GM12878 (cell line): ENCODE results near the gene DOHH. TPM values are rescaled to one million over a fixed set of nuclear protein-coding genes. Genes with fewer than 3 reads are reported as not detected.

Source experiments
- ATAC-seq: fragments of 200-7000 bp; cut with Tn5 transposase; 3 replicates; pipeline ENCODE4 v1.9.1; 2020; ENCODE audit warnings: mild to moderate bottlenecking, moderate library complexity
- BruUV-seq: library from RNA; stranded (reverse); fragments of 400-500 nt; replicated peaks from 2 replicates; lab custom pipeline; 2021; lab: Mats Ljungman, UMichigan
- CTCF ChIA-PET: fragments of 300-600 bp; sonication (Branson Sonifier 250); formaldehyde crosslinking; extraction: SDS; loops from one replicate; lab custom pipeline; 2021; ENCODE audit warnings: inconsistent platforms; lab: Yijun Ruan, JAX
- POLR2A ChIA-PET: fragments of 350-600 bp; formaldehyde crosslinking; extraction: SDS; loops from one replicate; lab custom pipeline; 2021; ENCODE audit warnings: inconsistent platforms; lab: Charles Lee
- RAD21 ChIA-PET: fragments of 300-600 bp; sonication (Branson Sonifier 250); formaldehyde crosslinking; loops from one replicate; lab custom pipeline; 2023; ENCODE audit warnings: antibody characterized with exemption; ENCODE audit not compliant: unreplicated experiment; lab: Charles Lee
- SMC1A ChIA-PET: fragments of 300-600 bp; sonication (Branson Sonifier 250); formaldehyde crosslinking; loops from one replicate; lab custom pipeline; 2023; ENCODE audit not compliant: unreplicated experiment, uncharacterized antibody; lab: Charles Lee
- DNase-seq: peaks from one replicate; pipeline ENCODE4 v3.0.0-alpha.2; 2011; ENCODE audit warnings: low read depth, low spot score
- FAIRE-seq: peaks from 3 replicates; lab custom pipeline; 2011; peaks lifted over from hg19 to GRCh38; lab: Jason Lieb, UNC
- H2AFZ ChIP-seq: 2 replicates; pipeline ENCODE4 v1.6.0; 2011; ENCODE audit warnings: low read depth, low read length, control low read depth; ENCODE audit not compliant: control insufficient read depth
- H3K27ac ChIP-seq: 2 replicates; pipeline ENCODE4 v1.5.1; 2011; ENCODE audit warnings: control low read depth; ENCODE audit not compliant: control insufficient read depth, insufficient read depth
- H3K27me3 ChIP-seq, 2 experiments: replicated peaks in 1 of 2; 2 replicates each; pipeline versions ENCODE4 v1.6.0 to v1.6.1; 2011; ENCODE audit warnings: low read length in 1 of 2; ENCODE audit not compliant: control insufficient read depth in 2 of 2, insufficient read depth in 2 of 2
- H3K36me3 ChIP-seq, 2 experiments: 2 replicates each; pipeline ENCODE4 v1.5.1; 2011; ENCODE audit warnings: low read length in 1 of 2; ENCODE audit not compliant: control insufficient read depth in 2 of 2, insufficient read depth in 2 of 2
- H3K4me1 ChIP-seq: 2 replicates; pipeline ENCODE4 v1.6.1; 2011; ENCODE audit warnings: mild to moderate bottlenecking, low read length, moderate library complexity, mixed read lengths; ENCODE audit not compliant: control insufficient read depth, insufficient read depth
- H3K4me2 ChIP-seq: 2 replicates; pipeline ENCODE4 v1.6.0; 2011; ENCODE audit warnings: control low read depth; ENCODE audit not compliant: control insufficient read depth, insufficient read depth
- H3K4me3 ChIP-seq: fragments of 200-600 bp; sonication (generic); 2 replicates; pipeline ENCODE4 v1.5.1; 2016
- H3K79me2 ChIP-seq: 2 replicates; pipeline ENCODE4 v1.6.0; 2011; ENCODE audit warnings: low read length; ENCODE audit not compliant: control insufficient read depth, insufficient read depth
- H3K9ac ChIP-seq: 2 replicates; pipeline ENCODE4 v1.8.0; 2011; ENCODE audit warnings: low read length, control low read depth, mixed read lengths; ENCODE audit not compliant: control insufficient read depth, insufficient read depth
- H3K9me3 ChIP-seq: replicated peaks from 3 replicates; pipeline ENCODE4 v1.5.1; 2011; ENCODE audit warnings: mild to moderate bottlenecking, low read length; ENCODE audit not compliant: control insufficient read depth, insufficient read depth
- H4K20me1 ChIP-seq: 2 replicates; pipeline ENCODE4 v1.6.0; 2011; ENCODE audit not compliant: control insufficient read depth, insufficient read depth
- BACH1 ChIP-seq: fragments of 450-650 bp; IDR thresholded peaks from 2 replicates; pipeline ENCODE4 v1.6.1; 2017; ENCODE audit warnings: mild to moderate bottlenecking, borderline replicate concordance
- EED ChIP-seq: sonication (generic); IDR thresholded peaks from 2 replicates; pipeline ENCODE4 v1.6.1; 2016; ENCODE audit warnings: antibody characterized with exemption, low read depth
- GABPA ChIP-seq: IDR thresholded peaks from 2 replicates; pipeline ENCODE4 v1.6.1; 2014; ENCODE audit warnings: antibody characterized with exemption, low read depth, mild to moderate bottlenecking, inconsistent platforms
- IKZF2 ChIP-seq, 2 experiments: fragments of 450-650 bp; IDR thresholded peaks; 2 replicates each; pipeline ENCODE4 v1.6.1; 2017; ENCODE audit warnings: mild to moderate bottlenecking in 2 of 2, moderate library complexity in 2 of 2
- KDM1A ChIP-seq: fragments of 200-600 bp; sonication (generic); IDR thresholded peaks from 2 replicates; pipeline ENCODE4 v1.6.1; 2016; ENCODE audit warnings: borderline replicate concordance
- LARP7 ChIP-seq: fragments of 450-650 bp; IDR thresholded peaks from 2 replicates; pipeline ENCODE4 v1.6.1; 2017; ENCODE audit warnings: mild to moderate bottlenecking
- MYB ChIP-seq: fragments of 150-350 bp; IDR thresholded peaks from 2 replicates; pipeline ENCODE4 v1.6.1; 2014; ENCODE audit warnings: mild to moderate bottlenecking, low read depth, low read length, borderline replicate concordance
- PAX8 ChIP-seq: fragments of 450-650 bp; IDR thresholded peaks from 2 replicates; pipeline ENCODE4 v1.6.1; 2017; ENCODE audit warnings: mild to moderate bottlenecking, moderate library complexity
- POLR2A ChIP-seq: IDR thresholded peaks from 2 replicates; pipeline ENCODE4 v1.6.1; 2011; ENCODE audit warnings: low read depth, mild to moderate bottlenecking, low read length
- POLR2AphosphoS5 ChIP-seq: IDR thresholded peaks from 2 replicates; pipeline ENCODE4 v1.6.1; 2011; ENCODE audit warnings: mild to moderate bottlenecking, low read length, inconsistent platforms
- SIX5 ChIP-seq: IDR thresholded peaks from 2 replicates; pipeline ENCODE4 v1.6.1; 2011; ENCODE audit warnings: mild to moderate bottlenecking, low read depth, low read length, moderate library complexity; ENCODE audit not compliant: severe bottlenecking
- ZBED1 ChIP-seq: IDR thresholded peaks from 2 replicates; pipeline ENCODE4 v1.6.1; 2016; ENCODE audit warnings: borderline replicate concordance
- WGBS: methylation state at CpG from one replicate; pipeline ENCODE4 v1.1.6; 2016; ENCODE audit warnings: low lambda C conversion rate; ENCODE audit not compliant: insufficient replicate concordance, insufficient coverage; ENCODE audit errors: missing lambda C conversion rate; 5-methylcytosine and 5-hydroxymethylcytosine counted together
- in situ Hi-C: fragments of 300-500 bp; cut with MboI; formaldehyde crosslinking; loops from 9 replicates; pipeline ENCODE4 v1.14.3; 2018; ENCODE audit warnings: mixed read lengths
- intact Hi-C: fragments of 100-400 bp; cut with micrococcal nuclease; formaldehyde crosslinking; loops from one replicate; pipeline ENCODE4 v1.14.2; 2022; ENCODE audit not compliant: unreplicated experiment
- polyA plus RNA-seq, 11 experiments: library from polyadenylated mRNA; depleted of rRNA in 4 of 11; unstranded in 6 of 11; stranded (reverse) in 5 of 11; fragments of >200 nt; fragmentation: Nextera tagmentation in 4 of 11; fragmentation: Illumina TruSeq in 1 of 11; extraction: Ambion mirVana in 4 of 11; extraction: Trizol in 1 of 11; gene quantifications; 1 replicate in 1 of 11; 2 replicates in 10 of 11; pipeline versions ENCODE4 v1.2.1 to v1.2.3, GENCODE V29; 2011 to 2016; ENCODE audit warnings: inconsistent platforms in 2 of 11, missing spikeins in 2 of 11, low read depth in 1 of 11
- total RNA-seq, 4 experiments: library from RNA; depleted of rRNA in 3 of 4; stranded (reverse); fragments of >200 nt in 3 of 4; fragmentation: Illumina TruSeq in 1 of 4; extraction: Trizol in 1 of 4; gene quantifications; 2 replicates each; pipeline versions ENCODE4 v1.2.1 to v1.2.3, GENCODE V29; 2013 to 2021
- TF ChIP-seq, protein P1 (sequence below): fragments of 450-650 bp; IDR thresholded peaks from 2 replicates; pipeline ENCODE4 v1.6.1; 2016; ENCODE audit warnings: mild to moderate bottlenecking
- TF ChIP-seq, protein P2 (sequence below): fragments of 450-650 bp; IDR thresholded peaks from 2 replicates; pipeline ENCODE4 v1.6.1; 2017; ENCODE audit warnings: mild to moderate bottlenecking, low read depth, inconsistent platforms; ENCODE audit not compliant: poor library complexity, severe bottlenecking
- TF ChIP-seq, protein P3 (sequence below): fragments of 450-650 bp; IDR thresholded peaks from 2 replicates; pipeline ENCODE4 v1.6.1; 2018; ENCODE audit warnings: mild to moderate bottlenecking, low read depth, moderate library complexity; ENCODE audit not compliant: partially characterized antibody

The DOHH gene
- total and polyA plus RNA-seq, 10 of the 15 experiments (the other 5 are each of a cell fraction or from before 2014, with no cell fraction given) = 0.11 to 28.6 (median 11.7) TPM

DNA sequence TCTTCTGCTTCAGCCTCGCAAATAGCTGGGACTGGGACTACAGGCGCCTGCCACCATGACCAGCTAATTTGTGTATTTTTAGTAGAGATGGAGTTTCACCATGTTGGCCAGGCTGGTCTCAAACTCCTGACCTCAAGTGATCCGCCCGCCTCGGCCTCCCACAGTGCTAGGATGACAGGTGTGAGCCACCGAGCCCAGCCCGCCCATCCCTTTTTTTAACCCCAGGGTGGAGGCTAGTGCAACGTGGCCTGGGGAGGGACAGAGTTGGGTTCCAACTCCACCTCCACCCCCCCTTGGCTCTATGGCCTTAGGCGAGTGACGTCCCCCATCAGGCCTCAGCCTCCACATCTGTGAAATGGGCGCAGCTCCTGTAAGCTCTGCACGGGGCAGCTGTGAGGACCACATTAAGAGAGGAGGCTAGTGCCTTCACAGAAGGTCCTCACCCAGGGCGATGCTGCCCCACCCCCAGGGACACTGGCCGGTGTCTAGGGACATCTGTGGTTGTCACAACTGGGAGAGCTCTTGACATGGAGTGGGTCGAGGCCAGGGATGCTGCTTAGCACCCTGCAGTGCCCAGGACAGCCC lies 57.9 kb downstream of the DOHH start:
- Histone ChIP-seq H3K27ac (no peak overlapping the region), H3K4me1 (no peaks in the 10 kb centered on the region), H3K9me3 (no peaks in the 10 kb centered on the region), H3K4me2 (no peak overlapping the region)
- intact Hi-C loops = loop anchor here (5.0 kb wide), 1 partner anchor 115 kb away; no protein-coding TSS in a partner anchor
- SMC1A ChIA-PET = interaction anchor here (0.6 kb wide), 1 partner anchor 373 kb away, joined by 4 read pairs; no protein-coding TSS in a partner anchor
- BruUV-seq = no TSS peak
- CTCF ChIA-PET = no interaction called here
- TF ChIP-seq BACH1 (no peak), KDM1A (no peak), LARP7 (no peak), MYB (no peak), SIX5 (no peak), ZBED1 (no peak), POLR2A (no peak), PAX8 (no peak), EED (no peak), POLR2AphosphoS5 (no peak), GABPA (no peak), IKZF2 (IDR thresholded peaks at IDR 0.05) (no peak)
- TF ChIP-seq, protein P1, sequence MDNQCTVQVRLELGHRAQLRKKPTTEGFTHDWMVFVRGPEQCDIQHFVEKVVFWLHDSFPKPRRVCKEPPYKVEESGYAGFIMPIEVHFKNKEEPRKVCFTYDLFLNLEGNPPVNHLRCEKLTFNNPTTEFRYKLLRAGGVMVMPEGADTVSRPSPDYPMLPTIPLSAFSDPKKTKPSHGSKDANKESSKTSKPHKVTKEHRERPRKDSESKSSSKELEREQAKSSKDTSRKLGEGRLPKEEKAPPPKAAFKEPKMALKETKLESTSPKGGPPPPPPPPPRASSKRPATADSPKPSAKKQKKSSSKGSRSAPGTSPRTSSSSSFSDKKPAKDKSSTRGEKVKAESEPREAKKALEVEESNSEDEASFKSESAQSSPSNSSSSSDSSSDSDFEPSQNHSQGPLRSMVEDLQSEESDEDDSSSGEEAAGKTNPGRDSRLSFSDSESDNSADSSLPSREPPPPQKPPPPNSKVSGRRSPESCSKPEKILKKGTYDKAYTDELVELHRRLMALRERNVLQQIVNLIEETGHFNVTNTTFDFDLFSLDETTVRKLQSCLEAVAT = no peak
- TF ChIP-seq, protein P2, sequence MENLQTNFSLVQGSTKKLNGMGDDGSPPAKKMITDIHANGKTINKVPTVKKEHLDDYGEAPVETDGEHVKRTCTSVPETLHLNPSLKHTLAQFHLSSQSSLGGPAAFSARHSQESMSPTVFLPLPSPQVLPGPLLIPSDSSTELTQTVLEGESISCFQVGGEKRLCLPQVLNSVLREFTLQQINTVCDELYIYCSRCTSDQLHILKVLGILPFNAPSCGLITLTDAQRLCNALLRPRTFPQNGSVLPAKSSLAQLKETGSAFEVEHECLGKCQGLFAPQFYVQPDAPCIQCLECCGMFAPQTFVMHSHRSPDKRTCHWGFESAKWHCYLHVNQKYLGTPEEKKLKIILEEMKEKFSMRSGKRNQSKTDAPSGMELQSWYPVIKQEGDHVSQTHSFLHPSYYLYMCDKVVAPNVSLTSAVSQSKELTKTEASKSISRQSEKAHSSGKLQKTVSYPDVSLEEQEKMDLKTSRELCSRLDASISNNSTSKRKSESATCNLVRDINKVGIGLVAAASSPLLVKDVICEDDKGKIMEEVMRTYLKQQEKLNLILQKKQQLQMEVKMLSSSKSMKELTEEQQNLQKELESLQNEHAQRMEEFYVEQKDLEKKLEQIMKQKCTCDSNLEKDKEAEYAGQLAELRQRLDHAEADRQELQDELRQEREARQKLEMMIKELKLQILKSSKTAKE = no peak
- TF ChIP-seq, protein P3, sequence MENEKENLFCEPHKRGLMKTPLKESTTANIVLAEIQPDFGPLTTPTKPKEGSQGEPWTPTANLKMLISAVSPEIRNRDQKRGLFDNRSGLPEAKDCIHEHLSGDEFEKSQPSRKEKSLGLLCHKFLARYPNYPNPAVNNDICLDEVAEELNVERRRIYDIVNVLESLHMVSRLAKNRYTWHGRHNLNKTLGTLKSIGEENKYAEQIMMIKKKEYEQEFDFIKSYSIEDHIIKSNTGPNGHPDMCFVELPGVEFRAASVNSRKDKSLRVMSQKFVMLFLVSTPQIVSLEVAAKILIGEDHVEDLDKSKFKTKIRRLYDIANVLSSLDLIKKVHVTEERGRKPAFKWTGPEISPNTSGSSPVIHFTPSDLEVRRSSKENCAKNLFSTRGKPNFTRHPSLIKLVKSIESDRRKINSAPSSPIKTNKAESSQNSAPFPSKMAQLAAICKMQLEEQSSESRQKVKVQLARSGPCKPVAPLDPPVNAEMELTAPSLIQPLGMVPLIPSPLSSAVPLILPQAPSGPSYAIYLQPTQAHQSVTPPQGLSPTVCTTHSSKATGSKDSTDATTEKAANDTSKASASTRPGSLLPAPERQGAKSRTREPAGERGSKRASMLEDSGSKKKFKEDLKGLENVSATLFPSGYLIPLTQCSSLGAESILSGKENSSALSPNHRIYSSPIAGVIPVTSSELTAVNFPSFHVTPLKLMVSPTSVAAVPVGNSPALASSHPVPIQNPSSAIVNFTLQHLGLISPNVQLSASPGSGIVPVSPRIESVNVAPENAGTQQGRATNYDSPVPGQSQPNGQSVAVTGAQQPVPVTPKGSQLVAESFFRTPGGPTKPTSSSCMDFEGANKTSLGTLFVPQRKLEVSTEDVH = no peak
- TF ChIP-seq, all 136 proteins: peak for 0
- H4K20me1 ChIP-seq = no peaks in the 10 kb centered on the region
- ATAC-seq = no peak
- FAIRE-seq = no peak
- WGBS = 85% methylated on average over 14 of the region's 15 CpGs
- H3K9ac ChIP-seq = no peak overlapping the region
- no peaks in the 10 kb centered on the region for H3K79me2 ChIP-seq
- H3K4me3 ChIP-seq = no peak overlapping the region
- H3K27me3 ChIP-seq = no peaks in the 10 kb centered on the region
- peaks cover 15 to 26% of the 10 kb centered on the region in 2 experiments; a peak in 3 of 4 replicates for H3K36me3 ChIP-seq
- POLR2A ChIA-PET = no interaction called here
- no peak overlapping the region for H2AFZ ChIP-seq
- RAD21 ChIA-PET = no interaction called here
- in situ Hi-C loops = no loop called here
- DNase-seq = no peak
